GM21825 (cell line): ENCODE data around the gene ZNF91.
"Not testable (repeated sequence)": the region's sequence is repeated elsewhere in the genome, so short reads cannot be mapped to it uniquely, and the experiment has no call there.

Source experiments
- ATAC-seq: cut with Tn5 transposase; IDR thresholded peaks from one replicate; pipeline ENCODE4 v1.9.1; 2021; ENCODE audit warnings: mild to moderate bottlenecking, moderate library complexity; ENCODE audit not compliant: unreplicated experiment

ZNF91 gene

GRCh38 chr19:23399443-23399842, 4.2 kb upstream of the ZNF91 start:
- no peak for ATAC-seq

GRCh38 chr19:23395722-23396117, 449 bp upstream of the ZNF91 start:
- not testable (repeated sequence) for ATAC-seq

DNA sequence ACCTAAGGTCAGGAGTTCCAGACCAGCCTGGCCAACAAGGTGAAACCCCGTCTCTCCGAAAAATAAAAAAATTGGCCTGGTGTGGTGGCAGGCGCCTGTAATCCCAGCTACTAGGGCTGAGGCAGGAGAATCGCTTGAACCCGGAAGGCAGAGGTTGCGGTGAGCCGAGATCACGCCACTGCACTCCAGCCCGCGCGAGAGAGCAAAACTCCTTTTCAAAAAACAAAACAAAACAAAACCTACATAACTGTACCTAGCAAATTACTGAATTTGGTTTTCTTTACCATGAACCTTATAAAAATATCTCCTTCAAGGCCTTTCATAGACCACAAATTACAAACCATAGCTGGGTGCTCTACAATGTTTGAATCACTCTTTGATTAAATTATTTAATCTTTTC, 760 bp downstream of the ZNF91 start:
- no peak for ATAC-seq

GRCh38 chr19:23393121-23393520, 2.1 kb downstream of the ZNF91 start:
- ATAC-seq = no peak

DNA sequence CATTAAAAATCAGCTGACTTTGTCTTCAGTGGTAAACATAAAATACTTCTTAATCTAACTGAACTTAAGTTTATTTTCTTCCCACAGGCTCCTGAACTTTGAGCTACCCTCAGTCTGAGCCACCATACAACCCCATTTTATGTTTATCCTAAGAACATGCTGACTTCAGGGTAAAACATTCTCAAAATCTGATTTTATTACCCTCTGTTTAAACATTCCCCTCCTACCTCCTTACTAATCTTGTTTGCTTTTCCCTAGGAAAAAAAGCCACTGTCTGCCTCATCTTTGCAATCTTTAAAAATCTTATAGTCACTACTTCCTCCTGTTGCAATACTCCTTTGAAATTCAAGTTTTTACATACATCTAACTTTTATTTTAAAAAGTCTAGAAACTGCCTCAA, 4.0 kb downstream of the ZNF91 start:
- ATAC-seq = no peak

DNA sequence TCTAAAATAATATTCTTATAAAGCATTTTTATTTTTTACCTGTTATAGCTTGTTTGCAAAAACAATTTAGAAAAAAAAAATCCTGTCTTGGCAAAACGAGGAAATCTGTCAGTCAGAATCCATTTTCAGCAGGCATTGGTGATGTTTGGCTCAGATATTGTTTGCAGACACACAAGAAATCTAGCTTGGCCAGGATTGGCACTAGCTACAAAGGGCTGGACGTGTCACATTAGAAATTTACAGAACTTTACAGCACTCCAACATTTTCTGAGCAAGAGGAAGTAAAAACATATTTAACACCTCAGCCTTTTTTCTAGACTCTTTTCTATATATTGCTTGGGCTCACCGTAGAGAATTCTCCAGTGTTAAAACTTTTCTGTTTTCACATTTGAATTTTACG, 9.9 kb downstream of the ZNF91 start:
- ATAC-seq = no peak

DNA sequence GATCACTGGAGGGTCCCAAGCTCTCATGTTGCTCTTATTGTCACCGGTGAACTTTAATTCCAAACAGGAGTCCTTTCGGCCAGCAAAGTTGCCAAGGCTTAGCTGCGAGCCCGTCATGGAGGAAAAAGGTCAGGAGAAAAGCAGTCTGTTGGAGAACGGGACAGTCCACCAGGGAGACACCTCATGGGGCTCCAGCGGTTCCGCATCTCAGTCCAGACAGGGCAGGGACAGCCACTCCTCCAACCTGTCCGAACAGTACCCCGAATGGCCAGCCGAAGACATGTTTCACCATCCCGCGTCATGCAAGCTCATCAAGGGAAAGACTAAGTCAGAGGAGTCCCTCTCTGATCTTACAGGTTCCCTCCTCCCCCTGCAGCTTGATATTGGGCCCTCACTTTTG, 10.4 kb downstream of the ZNF91 start:
- ATAC-seq = no peak

DNA sequence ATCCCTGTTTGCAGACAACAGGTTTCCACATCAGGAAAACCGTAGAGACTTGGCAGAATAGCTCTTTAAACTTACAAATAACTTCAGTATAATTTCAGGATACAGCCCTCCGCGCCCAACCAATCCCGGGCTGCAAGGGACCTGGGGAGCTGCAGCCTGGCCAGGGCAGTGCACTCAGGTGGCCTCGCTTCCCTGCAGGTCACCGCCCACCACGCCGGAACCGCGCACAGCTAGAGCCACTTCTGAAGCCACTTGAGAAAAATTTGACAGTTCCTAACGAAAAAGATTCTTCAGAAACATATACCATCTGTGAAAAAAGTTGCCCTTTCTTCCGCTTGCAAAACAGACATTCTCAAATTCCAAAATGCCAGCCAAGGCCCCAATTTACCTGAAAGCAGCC, 11.1 kb downstream of the ZNF91 start:
- no peak for ATAC-seq

GRCh38 chr19:23382955-23383354, 12.3 kb downstream of the ZNF91 start:
- ATAC-seq = no peak

DNA sequence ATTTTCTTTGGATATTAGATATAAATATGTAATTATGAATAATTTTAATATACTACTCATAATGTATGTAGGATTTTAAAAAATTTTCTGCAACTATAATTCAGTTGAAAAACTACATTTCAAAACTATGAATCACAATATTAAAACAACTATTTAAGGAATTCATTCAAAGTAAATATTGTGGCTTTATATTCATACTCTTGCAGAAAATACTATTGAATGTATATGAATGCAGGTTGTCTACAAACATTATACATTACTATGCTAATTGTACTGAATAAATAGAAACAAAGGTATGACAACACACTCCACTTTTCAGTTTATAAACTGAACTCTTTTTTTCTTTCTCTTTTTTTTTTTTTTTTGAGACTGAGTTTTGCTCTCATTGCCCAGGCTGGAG, 14.2 kb downstream of the ZNF91 start:
- ATAC-seq = no peak

DNA sequence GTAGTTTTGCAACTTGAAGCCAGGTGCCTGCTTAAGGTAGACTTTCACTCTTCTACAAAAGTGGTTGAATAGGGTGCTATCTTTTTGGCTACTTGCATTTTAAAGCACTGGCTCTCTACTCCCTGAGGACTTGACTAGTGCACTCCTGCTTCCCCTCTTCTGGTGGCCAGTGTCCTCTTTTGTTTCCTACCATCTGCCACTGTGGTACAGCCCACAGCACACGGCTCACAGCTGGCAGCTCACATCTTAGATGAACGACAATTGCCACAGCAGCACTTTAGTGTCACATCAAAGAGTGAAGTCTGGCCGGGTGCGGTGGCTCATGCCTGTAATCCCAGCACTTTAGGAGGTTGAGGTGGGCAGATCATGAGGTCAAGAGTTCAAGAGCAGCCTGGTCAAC, 15.6 kb downstream of the ZNF91 start:
- ATAC-seq = not testable (repeated sequence)

DNA sequence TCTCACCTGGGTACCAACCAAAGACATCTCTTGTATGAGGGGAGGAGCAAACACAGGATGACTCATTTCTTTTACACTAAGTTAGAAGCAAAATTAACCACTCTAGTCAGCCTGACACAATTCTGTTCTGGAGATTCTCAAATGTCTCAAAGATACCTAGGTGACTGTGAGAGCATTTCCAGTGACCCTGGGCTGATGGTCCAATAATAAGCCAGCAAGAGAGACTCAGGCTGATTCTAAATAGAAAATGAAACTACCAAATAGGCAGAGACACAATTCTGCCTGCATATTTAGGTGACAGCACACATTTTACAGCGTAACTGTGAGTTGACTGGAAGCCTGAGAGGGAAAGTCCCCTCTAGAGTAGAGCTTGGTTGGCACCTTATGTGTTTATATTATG, 16.3 kb downstream of the ZNF91 start:
- no peak for ATAC-seq

- ATAC-seq = no peak
These were observed 18.0 kb downstream of the ZNF91 start for GRCh38 chr19:23377276-23377675.

- ATAC-seq = no peak
These were observed 28.8 kb downstream of the ZNF91 start for GRCh38 chr19:23366437-23366836.

DNA sequence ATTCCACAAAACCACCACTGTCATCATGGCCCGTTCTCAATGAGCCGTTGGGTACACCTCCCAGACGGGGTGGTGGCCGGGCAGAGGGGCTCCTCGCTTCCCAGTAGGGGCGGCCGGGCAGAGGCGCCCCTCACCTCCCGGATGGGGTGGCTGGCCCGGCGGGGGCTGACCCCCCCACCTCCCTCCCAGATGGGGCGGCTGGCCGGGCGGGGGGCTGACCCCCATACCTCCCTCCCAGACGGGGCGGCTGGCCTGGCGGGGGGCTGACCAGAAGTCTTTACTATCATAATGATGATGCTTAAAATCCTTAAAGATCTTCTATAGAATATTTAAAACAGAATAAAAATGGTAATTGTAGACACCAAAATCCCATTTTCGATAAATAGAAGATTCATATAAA, 29.2 kb downstream of the ZNF91 start:
- not testable (repeated sequence) for ATAC-seq

DNA sequence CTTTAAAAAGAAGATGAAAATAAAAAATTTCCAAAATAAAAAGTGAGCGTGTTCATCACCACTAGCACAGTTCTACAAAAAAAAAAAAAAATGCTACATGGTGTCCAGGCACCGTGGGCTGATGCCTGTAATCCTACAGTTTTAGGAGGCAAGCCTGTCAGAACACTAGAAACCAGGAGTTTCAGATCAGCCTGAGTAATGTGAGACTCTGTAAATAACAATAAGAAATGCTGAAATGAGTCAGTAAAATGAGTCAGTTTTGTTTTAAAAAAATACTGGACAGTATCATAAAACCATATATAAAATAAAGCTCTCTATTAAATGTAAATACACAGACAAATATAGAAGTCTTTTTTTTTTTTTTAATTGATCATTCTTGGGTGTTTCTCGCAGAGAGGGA, 30.0 kb downstream of the ZNF91 start:
- ATAC-seq = no peak

DNA sequence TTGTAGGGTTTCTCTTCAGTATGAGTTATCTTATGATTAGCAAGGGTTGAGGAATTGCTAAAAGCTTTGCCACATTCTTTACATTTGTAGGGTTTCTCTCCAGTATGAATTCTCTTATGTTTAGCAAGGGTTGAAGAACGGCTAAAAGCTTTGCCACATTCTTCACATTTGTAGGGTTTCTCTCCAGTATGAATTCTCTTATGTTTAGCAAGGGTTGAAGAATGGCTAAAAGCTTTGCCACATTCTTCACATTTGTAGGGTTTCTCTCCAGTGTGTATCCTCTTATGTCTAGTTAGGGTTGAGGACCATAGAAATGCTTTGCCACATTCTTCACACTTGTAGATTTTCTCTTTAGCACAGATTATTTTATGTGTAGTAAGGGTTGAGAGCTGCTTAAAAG, 33.4 kb downstream of the ZNF91 start:
- ATAC-seq = not testable (repeated sequence)

- no peak for ATAC-seq
These were observed 43.5 kb downstream of the ZNF91 start for GRCh38 chr19:23351806-23352205.

DNA sequence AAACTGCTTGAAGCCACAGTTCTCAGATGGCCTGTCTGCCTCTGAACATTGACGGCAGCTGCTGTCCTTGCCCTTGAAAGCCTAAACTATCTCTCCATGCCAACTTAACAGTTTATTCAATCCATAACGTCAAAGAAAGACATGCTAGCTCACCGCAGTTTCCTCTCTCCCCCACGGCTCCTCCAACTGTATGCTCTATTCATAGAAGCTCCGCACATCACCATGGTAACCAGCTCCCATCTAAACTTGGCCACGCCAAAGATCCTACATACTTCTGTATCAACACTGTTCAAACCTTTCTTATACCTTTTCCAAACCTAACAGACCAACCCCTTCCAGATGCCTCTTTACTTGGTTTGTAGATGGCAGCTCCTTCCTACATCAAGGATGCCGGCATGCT, 48.6 kb downstream of the ZNF91 start:
- ATAC-seq = no peak

GRCh38 chr19:23345838-23346237, 49.4 kb downstream of the ZNF91 start:
- ATAC-seq = no peak

DNA sequence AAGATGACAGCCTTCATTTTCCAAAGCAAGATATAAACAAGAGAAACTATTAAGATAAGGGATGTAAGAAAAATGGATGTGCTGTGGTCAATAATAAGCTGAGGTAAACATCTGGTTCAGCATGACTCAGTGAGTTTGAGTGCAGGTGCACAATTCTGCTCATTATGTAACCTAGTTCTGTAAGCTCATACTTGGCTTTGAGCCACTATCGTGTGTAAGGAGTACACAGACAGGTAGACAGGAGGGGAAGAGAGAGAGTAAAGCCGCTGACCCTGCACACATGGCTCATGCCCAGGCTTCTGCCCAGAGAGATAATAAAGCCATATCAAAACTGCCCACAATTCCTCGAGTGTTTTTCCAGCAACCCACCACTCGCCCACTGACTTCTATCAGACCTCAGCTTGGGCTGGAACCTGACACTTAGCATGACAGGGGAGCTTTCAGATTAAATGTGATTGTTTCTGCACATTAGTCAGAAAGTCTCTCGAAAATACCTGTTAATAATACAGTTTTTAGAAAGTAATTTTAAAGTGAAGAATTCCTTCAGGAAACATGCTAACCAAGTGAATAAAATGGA, 51.7 kb downstream of the ZNF91 start:
- ATAC-seq = no peak

DNA sequence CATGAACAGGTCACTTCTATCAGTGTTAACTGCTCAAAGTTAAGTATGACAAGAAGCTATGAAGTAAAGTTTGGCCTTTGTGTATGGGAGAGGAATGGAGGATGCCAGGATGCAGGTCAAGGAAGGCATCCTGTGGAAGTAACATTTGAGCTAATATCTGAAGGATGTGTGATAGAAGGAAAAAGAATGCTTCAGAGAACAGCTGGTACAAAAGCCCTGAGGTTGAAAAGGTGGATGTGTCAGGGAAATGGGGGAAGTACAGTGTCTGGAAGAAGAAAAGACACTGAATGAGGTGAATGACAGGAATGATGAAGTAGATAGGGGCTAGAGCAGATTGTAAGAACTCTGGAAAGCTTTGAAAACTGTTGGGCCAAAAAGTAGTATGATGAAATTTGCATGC, 67.1 kb downstream of the ZNF91 start:
- no peak for ATAC-seq

DNA sequence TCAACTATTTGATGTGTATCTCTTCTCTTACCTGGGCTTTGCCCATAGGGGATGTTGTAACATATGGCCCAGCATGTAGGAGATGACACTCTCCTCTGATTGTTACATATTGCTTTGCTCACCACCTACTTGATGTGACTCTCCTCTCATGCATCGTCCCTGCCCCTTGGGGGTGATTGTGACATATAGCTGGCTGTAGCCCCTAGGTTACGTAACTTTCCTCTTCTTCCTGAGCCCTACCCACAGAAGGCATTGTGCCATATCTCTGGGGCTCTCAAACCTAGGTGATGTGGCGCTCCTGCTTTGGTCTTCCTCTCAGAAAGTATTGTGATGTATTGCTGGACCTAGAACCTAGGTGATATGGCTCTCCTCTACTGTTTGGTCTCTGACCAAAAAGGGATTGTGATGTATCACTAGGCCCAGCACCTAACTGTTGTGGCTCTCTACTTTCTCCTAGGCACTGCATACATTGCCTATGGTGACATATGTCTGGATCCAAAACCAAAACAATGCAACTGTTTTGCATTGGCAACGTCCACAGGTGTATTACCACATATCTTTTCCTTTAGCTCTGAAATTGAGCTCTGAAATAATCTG, 73.2 kb downstream of the ZNF91 start:
- ATAC-seq = no peak
